HS-5 (cell line): ENCODE measurements around the gene SCFD2.
"Not testable (repeated sequence)": the region's sequence is repeated elsewhere in the genome, so short reads cannot be mapped to it uniquely, and the experiment has no call there.

Source experiments
- DNase-seq: peaks from one replicate; pipeline ENCODE4 v3.0.0-alpha.2; 2012; ENCODE audit warnings: low read depth

The SCFD2 gene

GRCh38 chr4:53238352-53238751 is 127.5 kb downstream of the SCFD2 start:
- DNase-seq, result not testable (repeated sequence)

- not testable (repeated sequence) for DNase-seq
Measured at GRCh38 chr4:53237811-53238210, 128.1 kb downstream of the SCFD2 start.

- DNase-seq, result not testable (repeated sequence)
Measured at GRCh38 chr4:53236624-53237023, 129.2 kb downstream of the SCFD2 start.

- DNase-seq, result no peak
Measured at GRCh38 chr4:53235547-53235946, 130.3 kb downstream of the SCFD2 start.

GRCh38 chr4:53234669-53235068 is 131.2 kb downstream of the SCFD2 start:
- no peak for DNase-seq

- no peak for DNase-seq
Measured at GRCh38 chr4:53234111-53234510, 131.8 kb downstream of the SCFD2 start.

GRCh38 chr4:53233114-53233795 is 132.6 kb downstream of the SCFD2 start:
- DNase-seq, result no peak

- no peak for DNase-seq
Measured at GRCh38 chr4:53232371-53232770, 133.5 kb downstream of the SCFD2 start.

GRCh38 chr4:53228036-53228435 is 137.8 kb downstream of the SCFD2 start:
- DNase-seq, result no peak

GRCh38 chr4:53227451-53227850 is 138.4 kb downstream of the SCFD2 start:
- no peak for DNase-seq

GRCh38 chr4:53221832-53222480 is 143.9 kb downstream of the SCFD2 start:
- DNase-seq, result no peak

- not testable (repeated sequence) for DNase-seq
Measured at GRCh38 chr4:53219148-53219547, 146.7 kb downstream of the SCFD2 start.

GRCh38 chr4:53208753-53209152 is 157.1 kb downstream of the SCFD2 start:
- no peak for DNase-seq

- no peak for DNase-seq
Measured at GRCh38 chr4:53205970-53206369, 159.9 kb downstream of the SCFD2 start.

GRCh38 chr4:53199356-53199755 is 166.5 kb downstream of the SCFD2 start:
- no peak for DNase-seq

- DNase-seq, result no peak
Measured at GRCh38 chr4:53197772-53198142, 168.1 kb downstream of the SCFD2 start.

GRCh38 chr4:53196882-53197771 is 168.7 kb downstream of the SCFD2 start:
- DNase-seq, result peak; percentile 77

- DNase-seq, result no peak
Measured at GRCh38 chr4:53195815-53196661, 169.8 kb downstream of the SCFD2 start.

- no peak for DNase-seq
Measured at GRCh38 chr4:53194727-53195126, 171.1 kb downstream of the SCFD2 start.

- DNase-seq, result no peak
Measured at GRCh38 chr4:53193111-53193510, 172.8 kb downstream of the SCFD2 start.

GRCh38 chr4:53192496-53192895 is 173.4 kb downstream of the SCFD2 start:
- no peak for DNase-seq

- DNase-seq, result no peak
Measured at GRCh38 chr4:53191997-53192396, 173.9 kb downstream of the SCFD2 start.
